ENCODE measurements around the gene SMAD6.

DNA sequence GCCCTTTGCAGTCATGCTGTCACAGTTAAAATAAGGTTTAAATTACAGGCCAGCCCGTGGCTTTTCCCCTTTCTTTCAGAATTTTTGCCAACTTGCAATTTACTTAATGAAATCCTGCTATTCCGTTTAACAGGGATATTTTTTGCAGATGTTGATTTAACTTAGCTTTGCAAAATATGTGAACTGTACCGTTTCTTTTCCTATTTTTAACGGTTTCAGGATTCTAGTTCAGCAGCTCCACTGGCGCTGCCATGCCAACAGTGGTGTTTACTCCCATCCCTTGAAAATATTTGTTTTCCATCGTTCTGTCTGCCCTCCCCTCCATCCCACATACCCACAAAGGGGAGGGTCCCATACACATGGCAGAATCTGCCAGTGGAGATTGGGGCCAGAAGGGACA, 54.3 kb downstream of the SMAD6 start:
- TF ChIP-seq, protein P1, sequence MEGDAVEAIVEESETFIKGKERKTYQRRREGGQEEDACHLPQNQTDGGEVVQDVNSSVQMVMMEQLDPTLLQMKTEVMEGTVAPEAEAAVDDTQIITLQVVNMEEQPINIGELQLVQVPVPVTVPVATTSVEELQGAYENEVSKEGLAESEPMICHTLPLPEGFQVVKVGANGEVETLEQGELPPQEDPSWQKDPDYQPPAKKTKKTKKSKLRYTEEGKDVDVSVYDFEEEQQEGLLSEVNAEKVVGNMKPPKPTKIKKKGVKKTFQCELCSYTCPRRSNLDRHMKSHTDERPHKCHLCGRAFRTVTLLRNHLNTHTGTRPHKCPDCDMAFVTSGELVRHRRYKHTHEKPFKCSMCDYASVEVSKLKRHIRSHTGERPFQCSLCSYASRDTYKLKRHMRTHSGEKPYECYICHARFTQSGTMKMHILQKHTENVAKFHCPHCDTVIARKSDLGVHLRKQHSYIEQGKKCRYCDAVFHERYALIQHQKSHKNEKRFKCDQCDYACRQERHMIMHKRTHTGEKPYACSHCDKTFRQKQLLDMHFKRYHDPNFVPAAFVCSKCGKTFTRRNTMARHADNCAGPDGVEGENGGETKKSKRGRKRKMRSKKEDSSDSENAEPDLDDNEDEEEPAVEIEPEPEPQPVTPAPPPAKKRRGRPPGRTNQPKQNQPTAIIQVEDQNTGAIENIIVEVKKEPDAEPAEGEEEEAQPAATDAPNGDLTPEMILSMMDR (IDR thresholded peaks at IDR 0.05) = no peak
- TF ChIP-seq POLR2A (IDR thresholded peaks at IDR 0.05; ENCODE audit: low read depth) = no peak
- no peak for TF ChIP-seq EP300 (IDR thresholded peaks at IDR 0.05)
- TF ChIP-seq POLR2AphosphoS5 (IDR thresholded peaks at IDR 0.05) = no peak
